Ishikawa (cell line): ENCODE measurements around the gene SDF2L1.
A peak's percentile ranks its signal among the peaks of the same experiment; 100 is the strongest.

Experiments used
- CEBPB ChIP-seq: IDR thresholded peaks from 2 replicates; pipeline ENCODE4 v1.6.1; 2012
- CREB1 ChIP-seq: IDR thresholded peaks from 2 replicates; pipeline ENCODE4 v1.6.1; 2012; ENCODE audit warnings: low read depth
- EGR1 ChIP-seq: IDR thresholded peaks from 2 replicates; pipeline ENCODE4 v1.6.1; 2012
- EP300 ChIP-seq: IDR thresholded peaks from 2 replicates; pipeline ENCODE4 v1.6.1; 2012; ENCODE audit warnings: borderline replicate concordance
- FOXM1 ChIP-seq: IDR thresholded peaks from 2 replicates; pipeline ENCODE4 v1.6.1; 2012; ENCODE audit warnings: low read depth, borderline replicate concordance
- MAX ChIP-seq: IDR thresholded peaks from 2 replicates; pipeline ENCODE4 v1.6.1; 2012
- NFIC ChIP-seq: IDR thresholded peaks from 2 replicates; pipeline ENCODE4 v1.6.1; 2012
- RAD21 ChIP-seq: IDR thresholded peaks from 2 replicates; pipeline ENCODE4 v1.6.1; 2012; ENCODE audit warnings: low read depth
- TAF1 ChIP-seq: IDR thresholded peaks from 2 replicates; pipeline ENCODE4 v1.6.1; 2012; ENCODE audit warnings: low read depth, mild to moderate bottlenecking
- TCF12 ChIP-seq: IDR thresholded peaks from 2 replicates; pipeline ENCODE4 v1.6.1; 2012; ENCODE audit warnings: low read depth
- TEAD4 ChIP-seq: IDR thresholded peaks from 2 replicates; pipeline ENCODE4 v1.6.1; 2012
- USF1 ChIP-seq: IDR thresholded peaks from 2 replicates; pipeline ENCODE4 v1.6.1; 2012
- YY1 ChIP-seq: IDR thresholded peaks from 2 replicates; pipeline ENCODE4 v1.6.1; 2012; ENCODE audit warnings: low read depth
- ZBTB7A ChIP-seq: IDR thresholded peaks from 2 replicates; pipeline ENCODE4 v1.6.1; 2012; ENCODE audit warnings: low read depth
- TF ChIP-seq, protein P1 (sequence below): IDR thresholded peaks from 2 replicates; pipeline ENCODE4 v1.6.1; 2012; ENCODE audit warnings: low read depth, mild to moderate bottlenecking

Gene SDF2L1

GRCh38 chr22:21626735-21627469 is 15.2 kb upstream of the SDF2L1 start:
- TF ChIP-seq NFIC = no peak
- TF ChIP-seq TAF1 = no peak
- TF ChIP-seq EP300 = no peak
- no peak for TF ChIP-seq MAX
- TF ChIP-seq ZBTB7A = no peak
- TF ChIP-seq EGR1 = no peak
- TF ChIP-seq TCF12 = no peak
- TF ChIP-seq RAD21 = no peak
- no peak for TF ChIP-seq FOXM1
- TF ChIP-seq CEBPB = no peak
- no peak for TF ChIP-seq USF1
- no peak for TF ChIP-seq CREB1
- TF ChIP-seq TEAD4 = no peak
- TF ChIP-seq, protein P1, sequence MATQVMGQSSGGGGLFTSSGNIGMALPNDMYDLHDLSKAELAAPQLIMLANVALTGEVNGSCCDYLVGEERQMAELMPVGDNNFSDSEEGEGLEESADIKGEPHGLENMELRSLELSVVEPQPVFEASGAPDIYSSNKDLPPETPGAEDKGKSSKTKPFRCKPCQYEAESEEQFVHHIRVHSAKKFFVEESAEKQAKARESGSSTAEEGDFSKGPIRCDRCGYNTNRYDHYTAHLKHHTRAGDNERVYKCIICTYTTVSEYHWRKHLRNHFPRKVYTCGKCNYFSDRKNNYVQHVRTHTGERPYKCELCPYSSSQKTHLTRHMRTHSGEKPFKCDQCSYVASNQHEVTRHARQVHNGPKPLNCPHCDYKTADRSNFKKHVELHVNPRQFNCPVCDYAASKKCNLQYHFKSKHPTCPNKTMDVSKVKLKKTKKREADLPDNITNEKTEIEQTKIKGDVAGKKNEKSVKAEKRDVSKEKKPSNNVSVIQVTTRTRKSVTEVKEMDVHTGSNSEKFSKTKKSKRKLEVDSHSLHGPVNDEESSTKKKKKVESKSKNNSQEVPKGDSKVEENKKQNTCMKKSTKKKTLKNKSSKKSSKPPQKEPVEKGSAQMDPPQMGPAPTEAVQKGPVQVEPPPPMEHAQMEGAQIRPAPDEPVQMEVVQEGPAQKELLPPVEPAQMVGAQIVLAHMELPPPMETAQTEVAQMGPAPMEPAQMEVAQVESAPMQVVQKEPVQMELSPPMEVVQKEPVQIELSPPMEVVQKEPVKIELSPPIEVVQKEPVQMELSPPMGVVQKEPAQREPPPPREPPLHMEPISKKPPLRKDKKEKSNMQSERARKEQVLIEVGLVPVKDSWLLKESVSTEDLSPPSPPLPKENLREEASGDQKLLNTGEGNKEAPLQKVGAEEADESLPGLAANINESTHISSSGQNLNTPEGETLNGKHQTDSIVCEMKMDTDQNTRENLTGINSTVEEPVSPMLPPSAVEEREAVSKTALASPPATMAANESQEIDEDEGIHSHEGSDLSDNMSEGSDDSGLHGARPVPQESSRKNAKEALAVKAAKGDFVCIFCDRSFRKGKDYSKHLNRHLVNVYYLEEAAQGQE = no peak
- TF ChIP-seq YY1 = no peak

DNA sequence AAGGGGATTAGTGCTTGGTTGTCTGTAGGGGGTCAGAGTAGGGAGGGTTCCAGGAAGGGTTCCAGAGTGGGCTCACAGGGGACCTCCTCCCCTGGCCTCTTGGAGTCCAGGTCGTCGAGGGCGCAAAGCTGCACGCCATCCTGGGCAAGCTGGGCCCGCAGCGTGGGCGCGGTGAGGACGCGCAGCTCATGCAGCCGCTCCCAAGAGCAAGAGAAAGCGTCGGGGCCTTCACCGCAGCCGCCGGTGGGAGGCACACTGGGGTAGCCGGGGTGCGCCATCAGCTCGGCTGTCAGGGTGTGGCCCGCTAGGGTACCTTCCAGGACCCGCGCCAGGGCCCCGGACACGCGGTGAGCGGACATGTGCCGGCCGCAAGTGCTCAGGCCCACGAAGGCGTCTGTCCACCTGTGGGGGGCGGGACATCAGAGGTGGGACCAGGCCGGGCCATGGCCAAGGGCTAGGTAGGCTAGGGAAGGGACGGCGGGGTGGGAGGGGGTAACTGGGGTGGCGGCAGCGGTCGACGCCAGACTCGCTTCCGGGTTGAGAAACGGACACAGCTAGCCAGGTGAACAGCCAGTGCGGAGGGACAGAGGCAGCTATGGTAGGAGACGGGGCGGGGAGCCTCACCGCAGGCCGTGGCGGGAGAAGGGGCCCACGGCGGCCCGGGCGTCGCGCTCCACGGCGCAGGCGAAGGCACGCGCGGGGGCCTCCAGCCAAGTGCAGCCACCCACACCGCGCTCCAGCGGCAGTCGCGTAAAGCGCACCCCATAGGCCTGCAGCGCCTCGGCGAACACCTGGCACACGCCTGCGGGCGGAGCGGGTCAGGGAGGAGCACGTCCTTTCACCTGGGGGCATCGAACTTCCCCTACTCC is 13.5 kb upstream of the SDF2L1 start:
- TF ChIP-seq TEAD4 (no peak), NFIC (0 out of 2 replicates have a peak, but pooled peaks have one; percentile 21)

DNA sequence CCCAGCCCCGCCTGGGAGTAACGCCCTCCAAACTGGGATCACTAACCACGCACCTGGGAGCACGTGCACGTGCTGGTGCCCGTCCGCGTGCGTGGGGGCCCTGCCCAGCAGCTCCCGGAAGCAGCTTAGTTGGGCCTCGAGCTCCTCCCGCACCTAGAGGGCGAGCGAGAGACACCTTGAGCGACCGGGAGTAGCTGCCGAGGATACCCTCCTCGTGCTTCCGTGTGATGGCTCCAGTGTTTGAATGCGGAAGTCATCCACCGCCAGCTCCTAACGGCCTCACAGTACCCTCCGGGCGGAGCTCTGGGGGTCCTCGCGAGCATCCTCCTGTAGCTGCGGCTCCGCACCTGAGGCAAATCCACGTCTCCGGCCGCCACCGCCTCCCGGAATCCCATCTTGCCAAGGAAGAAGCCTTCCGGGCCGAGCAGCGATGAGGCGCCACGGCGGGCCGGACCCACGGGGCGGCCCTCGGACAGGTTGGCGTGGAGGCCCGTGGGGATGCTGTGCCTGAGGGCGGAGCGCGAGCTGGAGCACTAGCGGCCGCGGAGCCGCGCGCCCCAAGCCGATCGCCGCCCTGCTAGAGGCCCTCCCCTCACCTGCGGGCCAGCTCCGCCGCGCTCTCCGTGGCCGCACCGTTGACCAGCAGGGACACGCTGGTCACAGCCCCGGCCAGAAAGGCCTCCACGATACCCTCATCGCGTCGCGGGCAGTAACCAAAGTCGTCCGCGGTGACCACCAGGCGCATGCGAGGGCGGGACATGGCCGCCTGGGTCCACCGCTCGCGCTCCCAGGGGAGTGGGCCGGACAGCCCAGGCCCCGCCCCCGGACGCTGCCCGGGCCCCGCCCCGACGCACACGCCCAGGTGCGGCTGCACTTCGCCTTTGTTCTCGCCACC is 12.6 kb upstream of the SDF2L1 start, which contains the start of gene YDJC:
Gene YDJC, minus strand, starts transcription at position 768 of the 895 bp plus-strand sequence. Its CDS starts 8 bp downstream, at position 760.
- no peak for TF ChIP-seq FOXM1
- TF ChIP-seq TCF12 = 0 out of 2 replicates have a peak, but pooled peaks have one; percentile 38
- peak; percentile 54; the same call in 1 of the 2 replicates for TF ChIP-seq TAF1
- TF ChIP-seq CREB1 = no peak
- TF ChIP-seq EGR1 = no peak
- TF ChIP-seq YY1 = peak; percentile 71
- TF ChIP-seq, protein P1 = no peak
- TF ChIP-seq CEBPB = no peak
- TF ChIP-seq TEAD4 = peak; percentile 47; the same call in 1 of the 2 replicates
- TF ChIP-seq NFIC = no peak
- TF ChIP-seq MAX = peak; percentile 100
- TF ChIP-seq EP300 = no peak
- peak; percentile 38; the same call in 1 of the 2 replicates for TF ChIP-seq RAD21
- TF ChIP-seq ZBTB7A = no peak
- peak; percentile 71; the same call in 1 of the 2 replicates for TF ChIP-seq USF1

DNA sequence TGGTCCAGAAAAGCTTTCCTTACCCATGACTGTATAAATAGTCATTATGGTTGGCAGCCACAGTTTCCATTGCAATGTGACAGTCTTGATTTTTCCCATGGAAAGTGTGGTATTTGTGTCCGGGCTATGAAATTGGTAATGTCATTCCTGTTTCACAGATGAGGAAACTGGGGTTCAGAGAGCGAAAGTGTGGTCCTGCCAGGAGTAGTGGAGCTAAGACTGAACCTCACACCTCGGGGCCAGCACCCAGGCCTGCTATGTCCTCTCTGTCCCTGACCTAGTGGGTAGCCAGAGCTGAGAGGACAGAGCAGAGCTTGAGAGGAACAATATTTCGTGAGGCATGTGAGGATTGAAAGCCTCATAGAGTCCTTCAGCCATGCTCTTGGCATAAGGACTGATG is 11.1 kb upstream of the SDF2L1 start:
- TF ChIP-seq EP300 (no peak), NFIC (no peak), EGR1 (no peak), TEAD4 (no peak), MAX (no peak), CEBPB (no peak), FOXM1 (no peak), RAD21 (no peak), TCF12 (no peak), TAF1 (no peak), CREB1 (no peak), ZBTB7A (no peak), USF1 (no peak), YY1 (no peak)
- TF ChIP-seq, protein P1 = no peak
